ENCODE measurements around the gene MGAT5.

The MGAT5 gene

DNA sequence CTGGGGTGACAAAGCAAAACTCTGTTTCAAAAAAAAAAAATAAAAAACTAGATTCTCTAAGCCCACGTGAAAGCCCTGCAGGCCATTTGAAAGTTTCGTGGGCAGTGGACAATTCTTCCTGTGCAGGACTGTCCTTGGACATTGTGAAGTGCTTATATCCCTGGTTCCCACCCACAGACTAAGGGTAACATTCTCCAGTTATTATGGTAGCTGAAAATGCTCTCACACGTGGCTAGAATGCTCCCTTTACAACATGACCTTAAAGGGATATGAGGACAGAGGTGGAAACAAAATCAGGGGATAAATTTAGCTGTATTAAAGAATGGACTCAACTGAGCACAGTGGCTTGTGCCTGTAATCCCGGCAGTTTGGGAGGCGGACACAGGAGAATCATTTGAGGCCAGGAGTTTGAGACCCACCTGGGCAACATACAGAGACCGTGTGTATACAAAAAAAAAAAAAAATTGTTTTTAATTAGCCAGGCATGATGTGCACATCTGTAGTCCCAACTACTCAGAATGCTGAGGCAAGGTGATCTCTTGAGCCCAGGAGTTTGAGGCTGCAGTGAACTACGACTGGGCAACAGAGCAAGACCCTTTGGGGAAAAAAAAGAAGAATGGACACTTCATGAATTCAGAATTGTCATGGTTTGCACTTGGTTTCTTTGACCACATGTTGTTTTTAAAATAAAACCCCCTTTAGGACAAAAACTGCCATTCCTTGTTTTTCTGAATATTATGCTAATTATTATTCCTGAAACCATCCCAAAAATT, 167.9 kb downstream of the MGAT5 start:
- DNase-seq (ENCODE audit: low read depth in 2 of 2), result no peak

DNA sequence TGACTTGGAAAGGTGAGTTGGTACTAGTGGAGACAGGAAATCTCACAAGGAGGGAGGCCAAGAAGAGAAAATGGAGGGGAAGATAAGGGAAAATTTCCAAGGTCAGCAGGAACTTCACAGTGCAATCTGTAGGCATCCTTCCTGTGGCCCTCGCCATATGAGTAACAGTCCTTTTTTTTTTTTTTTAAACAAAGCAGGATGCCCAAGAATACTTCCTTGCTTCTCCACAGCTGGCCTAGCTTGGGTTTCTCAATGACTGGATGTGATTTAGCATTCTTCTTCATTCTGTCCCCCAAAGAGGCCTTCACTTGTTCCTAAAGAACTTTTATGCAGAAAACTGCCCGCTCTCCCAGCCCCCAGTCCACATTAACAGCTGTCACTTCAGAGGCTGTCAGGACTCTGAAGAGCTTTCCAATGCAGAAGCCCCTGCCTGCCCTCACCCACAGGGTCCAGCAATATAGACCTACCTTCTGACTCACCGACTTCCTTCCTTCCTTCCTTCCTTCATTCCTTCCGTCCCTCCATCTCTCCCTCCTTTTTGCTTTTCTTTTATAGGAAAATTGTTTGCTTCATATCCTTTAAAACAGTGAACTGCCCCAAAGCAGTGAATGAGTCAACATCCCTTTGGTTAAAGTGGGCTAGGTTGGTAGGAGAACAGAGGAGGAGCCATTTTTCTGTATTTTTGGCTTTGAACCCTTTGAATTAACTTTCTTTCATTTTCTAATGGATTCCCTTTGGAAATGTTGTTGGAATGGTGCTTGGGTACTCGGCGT, 172.0 kb downstream of the MGAT5 start:
- no peak for DNase-seq (ENCODE audit: low read depth in 2 of 2)

DNA sequence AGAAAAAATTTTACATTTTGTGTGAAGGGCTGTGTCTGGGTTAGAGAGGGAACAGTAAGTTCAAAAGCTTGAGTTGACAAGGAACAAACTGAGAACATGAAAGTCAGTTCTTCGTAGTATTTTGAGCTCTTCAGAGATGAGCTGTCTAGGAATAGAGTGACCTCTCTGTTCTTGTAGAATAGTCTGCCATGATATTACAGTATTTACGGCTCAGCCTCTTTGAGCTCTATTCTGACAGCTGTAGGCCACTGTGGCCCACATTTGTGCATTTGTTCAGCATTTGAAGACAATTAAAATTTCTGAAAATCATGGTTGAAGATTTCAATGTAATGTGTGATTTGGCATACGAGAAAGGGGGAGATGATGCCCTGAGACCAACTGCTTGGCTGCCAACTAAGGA, 172.8 kb downstream of the MGAT5 start:
- DNase-seq (ENCODE audit: low read depth in 2 of 2), result no peak

DNA sequence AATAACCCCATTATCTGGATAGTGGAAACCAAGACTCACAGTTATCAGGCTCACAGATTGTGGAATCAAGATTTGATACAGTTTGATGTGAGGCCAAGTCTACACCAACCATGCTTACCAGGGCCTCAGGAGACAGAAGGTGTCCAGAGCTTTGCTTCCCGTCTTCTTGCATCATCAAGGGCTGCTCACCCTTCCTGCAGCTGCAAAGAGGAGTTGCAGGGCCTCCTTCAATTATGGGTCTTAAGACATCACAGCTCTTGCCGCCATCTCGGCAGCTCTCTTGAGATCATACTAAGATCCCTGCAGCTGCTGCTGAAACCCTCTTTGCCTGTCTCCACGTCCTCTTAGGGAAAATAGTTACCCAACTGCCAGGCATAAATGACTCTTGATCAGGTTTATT, 176.0 kb downstream of the MGAT5 start:
- DNase-seq (ENCODE audit: low read depth in 2 of 2), result no peak

DNA sequence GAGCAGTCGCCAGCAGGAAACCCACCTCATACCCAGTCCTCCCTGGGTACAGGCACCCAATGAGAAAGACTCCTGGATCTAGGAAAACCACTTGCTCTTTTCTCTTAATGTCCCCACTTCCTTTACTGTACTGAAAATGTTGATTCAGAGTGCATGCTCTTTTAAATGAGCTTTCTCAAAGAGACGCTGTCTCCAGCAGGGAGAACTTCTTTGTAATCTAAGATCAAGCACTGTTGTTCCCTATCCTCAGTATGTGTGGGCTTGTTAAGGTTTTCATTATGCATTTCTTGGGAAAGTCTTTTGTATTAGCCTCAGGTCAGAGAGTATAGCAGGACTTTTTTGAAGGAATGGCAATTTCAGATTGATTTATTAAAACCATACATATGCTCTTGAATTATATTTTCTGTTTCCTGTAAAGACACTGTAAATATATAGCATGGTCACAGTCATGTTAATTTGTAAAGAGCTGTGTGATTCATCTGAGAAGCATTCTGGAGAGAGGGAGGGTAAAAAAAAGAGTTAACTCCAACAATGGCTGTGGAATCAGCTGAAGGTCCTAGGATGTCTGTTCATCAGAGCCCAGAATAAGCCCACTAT, 178.1 kb downstream of the MGAT5 start:
- DNase-seq (ENCODE audit: low read depth in 2 of 2), result no peak

DNA sequence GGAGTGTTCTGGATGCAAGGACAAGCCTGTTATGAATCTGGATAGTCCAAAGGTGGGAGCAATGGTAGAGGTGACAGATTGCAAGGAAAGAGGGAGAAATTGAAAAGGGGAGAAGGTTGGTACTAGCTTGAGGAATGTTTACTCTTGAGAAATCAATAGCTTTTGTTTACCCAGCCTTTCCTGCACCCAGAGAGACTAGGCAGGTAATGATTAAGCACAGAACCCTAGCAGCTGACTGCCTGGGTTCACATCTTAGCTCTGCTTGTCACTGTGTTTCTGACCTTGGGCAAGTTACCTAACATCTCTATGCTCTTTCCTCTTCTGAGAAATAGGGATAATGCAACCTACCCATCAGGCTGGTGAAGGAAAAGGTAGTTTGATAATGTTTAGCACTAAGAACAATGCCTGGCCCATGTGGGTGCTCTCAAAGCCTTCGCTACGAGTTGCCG, 178.6 kb downstream of the MGAT5 start:
- DNase-seq (ENCODE audit: low read depth in 2 of 2), result no peak

DNA sequence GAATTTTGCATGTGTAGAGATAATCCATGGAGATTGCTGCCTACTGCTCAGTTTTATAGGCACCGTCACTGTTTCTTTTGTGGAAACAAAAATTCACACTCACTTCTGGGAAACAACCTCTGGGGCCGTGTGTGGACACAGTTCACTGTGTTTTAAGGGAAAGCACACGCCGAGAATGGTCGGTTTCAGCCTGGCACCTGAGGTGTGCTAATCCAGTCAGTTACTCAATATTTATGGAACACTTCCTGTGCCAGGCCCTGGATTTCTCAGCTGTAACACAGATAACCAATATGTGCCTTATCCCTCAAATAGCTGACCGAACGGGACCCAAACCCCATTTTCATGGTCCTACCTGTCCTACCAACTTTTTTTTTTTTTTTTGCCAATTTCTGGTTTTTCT, 179.6 kb downstream of the MGAT5 start:
- no peak for DNase-seq (ENCODE audit: low read depth in 2 of 2)

DNA sequence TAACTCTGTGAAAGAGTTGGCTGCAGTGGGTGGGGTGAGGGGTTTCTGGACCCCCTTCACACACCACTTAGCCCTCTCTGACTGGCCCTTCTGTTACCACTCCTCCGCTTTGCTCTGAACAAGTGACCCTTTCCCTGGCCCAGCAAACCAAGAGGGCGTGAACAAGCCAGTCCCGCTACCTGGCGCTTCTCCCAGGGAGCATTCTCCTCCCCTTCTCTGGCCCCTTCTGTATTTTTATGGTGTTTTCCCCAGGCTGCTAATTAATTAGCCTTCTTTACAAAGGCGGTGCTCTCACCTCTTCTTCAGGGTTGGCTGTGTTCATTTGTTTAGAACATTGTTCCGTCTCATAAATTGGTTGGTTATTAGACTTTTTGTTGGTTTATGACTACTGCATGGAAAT, 180.1 kb downstream of the MGAT5 start:
- no peak for DNase-seq (ENCODE audit: low read depth in 2 of 2)

DNA sequence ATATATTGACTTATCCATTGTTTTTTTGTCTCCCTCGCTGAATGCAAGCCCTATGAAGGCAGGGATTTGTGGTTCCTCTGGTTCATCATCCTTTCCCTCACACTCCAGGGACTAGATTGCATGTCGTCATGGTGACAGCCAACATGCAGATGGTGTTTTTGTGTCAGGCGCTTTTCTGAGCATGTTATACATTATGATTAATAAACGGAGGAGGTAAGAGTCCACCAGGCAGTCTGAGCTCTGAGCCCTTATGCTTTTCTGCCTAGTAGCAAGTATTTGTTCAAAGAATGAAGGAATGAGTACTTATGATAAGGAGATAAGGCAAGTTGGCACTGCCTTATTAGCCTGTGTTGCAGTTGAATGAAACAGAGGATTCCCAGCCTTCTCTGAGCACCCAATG, 181.6 kb downstream of the MGAT5 start:
- no peak for DNase-seq (ENCODE audit: low read depth in 2 of 2)

DNA sequence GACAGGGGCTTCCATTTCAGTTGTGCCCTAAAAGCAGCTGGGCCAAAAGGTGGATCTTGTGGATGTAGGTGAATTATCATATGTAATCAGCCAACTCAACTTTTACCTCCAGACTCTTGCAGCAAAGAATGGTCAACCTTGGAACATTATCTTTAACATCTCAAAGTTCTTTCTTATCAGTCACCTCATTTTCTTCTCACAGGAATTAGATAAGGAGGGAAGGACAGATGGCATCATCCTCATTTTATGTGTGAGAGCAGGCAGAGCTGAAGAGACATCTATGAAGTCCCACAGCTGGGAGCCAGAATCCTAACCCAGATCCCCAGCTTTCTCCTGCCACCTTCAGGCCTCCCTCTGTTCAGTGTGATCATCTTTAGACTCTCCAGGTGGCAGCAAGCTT, 182.1 kb downstream of the MGAT5 start:
- DNase-seq (ENCODE audit: low read depth in 2 of 2), result no peak

DNA sequence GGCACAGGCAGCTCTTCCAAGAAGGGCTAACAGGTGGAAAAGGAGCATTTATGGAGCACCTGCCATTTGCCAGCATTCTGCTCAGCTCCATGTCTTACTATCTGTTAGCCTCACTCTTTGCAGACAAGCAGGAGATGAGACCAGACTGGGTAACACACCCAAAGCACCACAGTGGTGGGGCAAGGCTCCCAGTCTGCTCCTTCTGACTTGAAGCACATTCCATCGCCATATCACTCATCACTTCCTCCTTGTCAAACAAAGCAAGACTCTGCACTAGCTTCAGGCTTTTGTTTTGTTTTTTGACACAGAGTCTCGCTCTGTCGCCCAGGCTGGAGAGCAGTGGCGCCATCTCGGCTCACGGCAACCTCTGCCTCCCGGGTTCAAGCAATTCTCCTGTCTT, 182.8 kb downstream of the MGAT5 start:
- no peak for DNase-seq (ENCODE audit: low read depth in 2 of 2)

DNA sequence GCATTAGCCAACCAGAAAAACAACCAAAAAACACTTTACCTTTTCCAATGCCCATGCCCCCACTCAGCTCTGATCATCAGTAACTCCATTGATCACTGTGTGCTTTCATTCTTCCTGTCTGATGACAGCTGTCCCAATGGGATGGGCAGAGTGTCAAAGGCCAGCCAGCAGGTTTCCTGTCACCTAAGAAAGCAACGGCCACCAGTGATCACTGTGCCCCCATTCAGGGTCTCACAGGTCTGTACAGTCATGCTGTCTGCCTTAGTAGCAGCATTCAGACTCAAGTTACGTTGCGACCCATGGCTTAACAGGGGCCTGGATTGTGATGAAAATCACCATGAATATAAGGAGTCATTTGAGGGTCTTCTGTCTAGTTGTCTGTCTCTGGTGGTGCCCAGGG, 184.5 kb downstream of the MGAT5 start:
- DNase-seq (ENCODE audit: low read depth in 2 of 2), result no peak

DNA sequence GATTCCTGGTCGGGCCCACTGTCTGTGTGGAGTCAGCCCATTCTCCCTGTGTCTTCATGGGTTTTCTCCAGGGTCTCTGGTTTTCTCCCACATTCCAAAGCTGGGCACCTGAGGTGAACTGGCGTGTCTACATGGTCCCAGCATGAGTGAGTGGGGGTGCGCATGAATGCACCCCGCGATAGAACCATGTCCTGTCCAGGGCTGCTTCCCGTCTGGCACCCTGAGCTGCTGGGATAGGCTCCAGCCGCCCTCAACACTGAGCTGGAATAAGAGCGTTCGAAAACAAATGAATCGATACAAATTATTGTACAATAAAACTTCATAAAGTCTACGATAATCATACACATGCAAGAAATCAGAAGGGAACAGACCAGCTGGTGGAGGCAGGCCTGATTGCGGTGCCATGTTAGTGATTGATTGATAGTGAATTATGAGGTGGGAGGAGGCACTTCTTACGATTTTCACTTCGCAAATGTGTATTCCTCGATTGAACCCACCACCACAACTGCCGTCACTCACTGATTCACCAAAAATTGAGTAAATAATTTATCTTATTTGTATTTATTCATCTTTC, 186.6 kb downstream of the MGAT5 start:
- no peak for DNase-seq (ENCODE audit: low read depth in 2 of 2)

DNA sequence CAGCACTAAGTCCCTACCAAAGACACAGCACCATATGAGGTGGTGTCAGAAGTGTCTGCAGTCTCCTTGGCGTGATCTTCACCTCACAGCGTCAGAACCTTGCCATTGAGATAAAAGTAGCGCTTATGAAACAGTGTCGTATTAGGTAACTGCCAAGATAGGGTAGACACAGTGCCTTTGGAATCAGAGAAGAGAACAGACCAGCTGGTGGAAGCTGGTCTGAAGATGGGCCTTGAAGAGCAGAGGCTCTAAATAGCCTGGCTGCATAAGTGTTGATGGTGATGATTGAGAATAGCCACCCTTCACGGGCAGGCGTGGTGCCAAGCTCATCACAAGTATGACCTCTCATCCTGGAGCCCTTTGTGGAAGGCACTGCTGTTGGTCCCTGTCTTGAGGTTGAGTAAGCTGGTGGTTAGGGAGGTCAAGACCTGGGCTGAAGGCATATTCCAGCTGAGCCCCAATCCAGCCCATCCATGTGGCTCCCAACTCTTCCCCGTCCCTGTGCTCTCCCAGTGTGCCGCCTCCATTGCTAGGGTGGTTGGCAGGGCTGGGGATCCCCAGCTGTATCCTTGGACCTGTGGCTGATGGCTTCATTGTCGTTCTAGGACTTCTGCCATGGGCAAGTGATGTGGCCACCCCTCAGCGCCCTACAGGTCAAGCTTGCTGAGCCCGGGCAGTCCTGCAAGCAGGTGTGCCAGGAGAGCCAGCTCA, 187.4 kb downstream of the MGAT5 start:
- DNase-seq (ENCODE audit: low read depth in 2 of 2), result no peak

DNA sequence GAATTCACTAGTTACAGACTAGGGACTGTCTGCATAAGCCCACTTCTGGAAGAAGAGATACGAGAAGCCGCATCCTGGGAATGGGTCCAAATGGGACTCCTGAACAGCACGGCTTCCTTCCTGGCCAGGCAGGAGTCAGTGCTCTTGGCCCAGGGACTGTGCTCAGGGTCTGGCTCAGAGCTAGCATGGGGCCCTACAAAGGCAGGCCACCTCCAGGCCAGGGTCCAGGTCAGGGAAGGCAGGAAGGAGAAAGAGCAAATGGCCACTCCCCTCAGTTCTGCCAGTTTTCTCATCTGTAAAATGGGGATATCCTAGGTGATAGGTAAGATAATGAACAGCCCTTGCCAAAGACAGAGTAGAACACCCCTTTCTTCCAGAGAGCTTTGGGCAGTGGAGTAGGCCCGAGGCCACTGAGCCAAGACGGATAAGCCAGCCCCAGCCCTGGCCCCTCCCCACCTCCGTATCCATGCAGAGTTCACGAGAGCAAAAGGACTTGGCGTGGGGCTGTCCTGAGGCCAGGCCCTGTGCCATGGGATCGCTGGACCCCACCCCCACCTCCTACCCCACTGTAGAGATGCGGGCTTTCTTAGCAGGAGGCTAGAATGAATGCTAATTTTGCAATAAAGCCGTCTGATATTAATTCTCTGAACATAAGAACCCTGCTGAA, 190.1 kb downstream of the MGAT5 start:
- no peak for DNase-seq (ENCODE audit: low read depth in 2 of 2)

DNA sequence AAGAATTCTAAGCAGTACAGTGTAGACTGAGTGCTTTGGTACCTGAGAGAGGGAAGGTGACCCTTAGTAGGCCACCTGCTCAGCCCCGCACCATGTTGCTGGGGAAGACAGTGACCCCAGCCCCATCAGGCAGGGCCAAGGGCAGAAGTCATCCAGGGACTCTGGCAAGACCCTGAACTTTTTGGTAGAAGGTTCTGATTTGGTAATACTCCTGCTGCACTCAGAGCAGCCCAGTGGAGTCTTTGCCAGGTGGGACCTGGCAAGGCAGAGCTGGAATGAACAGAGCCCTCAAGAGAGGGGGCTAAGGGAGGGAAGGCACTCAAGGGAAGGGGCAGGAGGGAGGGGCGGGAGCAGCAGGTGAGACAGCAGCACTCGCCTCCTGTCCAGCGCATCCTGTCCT, 191.2 kb downstream of the MGAT5 start:
- DNase-seq (ENCODE audit: low read depth in 2 of 2), result no peak

DNA sequence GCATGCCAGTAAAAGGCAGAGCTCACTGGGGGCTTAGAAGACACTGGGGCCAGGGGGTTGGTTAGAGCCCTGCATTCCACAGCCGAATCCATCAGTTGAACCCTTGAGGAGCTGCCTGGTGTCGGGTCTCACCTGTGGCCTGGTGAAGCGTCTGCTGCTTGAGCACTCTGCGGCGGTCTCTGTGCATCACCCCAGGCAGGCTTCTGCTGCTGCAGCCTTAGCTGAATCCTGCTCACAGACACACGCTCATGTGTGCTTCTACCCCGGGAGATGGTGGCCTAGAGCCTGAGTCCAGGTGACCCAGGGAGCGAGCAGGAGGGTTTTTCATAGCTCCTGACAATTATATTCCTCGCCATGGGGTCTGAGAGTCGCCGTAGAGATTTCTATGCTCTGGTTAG, 192.1 kb downstream of the MGAT5 start:
- DNase-seq (ENCODE audit: low read depth in 2 of 2), result no peak

DNA sequence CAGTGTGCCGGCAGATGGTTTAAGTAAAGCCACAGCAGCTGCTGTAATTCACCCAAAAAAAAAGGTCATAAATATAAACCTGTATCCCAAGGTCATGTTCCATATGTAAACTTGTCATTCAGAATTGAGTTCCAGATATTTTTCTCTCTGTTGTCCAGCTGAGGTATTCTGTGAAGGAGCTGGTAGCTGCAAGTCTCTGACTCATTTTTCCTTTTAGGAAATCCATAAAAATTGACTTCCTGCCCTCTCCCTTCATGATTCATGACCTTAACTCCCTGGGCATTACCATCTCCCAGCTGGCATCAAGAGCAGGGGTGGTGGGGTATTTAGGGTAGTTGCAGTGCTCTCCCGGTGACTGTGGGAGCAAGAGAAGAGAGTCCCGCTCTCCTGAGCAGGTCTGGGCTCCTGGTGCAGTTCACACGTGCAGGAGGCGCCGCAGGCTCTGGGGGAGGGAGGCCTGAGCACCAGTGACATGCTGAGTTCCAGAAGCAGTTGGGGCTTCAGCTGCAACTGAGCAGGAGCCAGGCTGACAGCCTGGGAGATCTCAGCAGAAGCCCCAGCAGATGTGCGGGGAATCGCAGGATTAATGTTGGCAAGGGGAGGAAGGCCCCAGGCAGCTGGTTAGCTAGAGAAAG, 192.6 kb downstream of the MGAT5 start:
- DNase-seq (ENCODE audit: low read depth in 2 of 2), result no peak

DNA sequence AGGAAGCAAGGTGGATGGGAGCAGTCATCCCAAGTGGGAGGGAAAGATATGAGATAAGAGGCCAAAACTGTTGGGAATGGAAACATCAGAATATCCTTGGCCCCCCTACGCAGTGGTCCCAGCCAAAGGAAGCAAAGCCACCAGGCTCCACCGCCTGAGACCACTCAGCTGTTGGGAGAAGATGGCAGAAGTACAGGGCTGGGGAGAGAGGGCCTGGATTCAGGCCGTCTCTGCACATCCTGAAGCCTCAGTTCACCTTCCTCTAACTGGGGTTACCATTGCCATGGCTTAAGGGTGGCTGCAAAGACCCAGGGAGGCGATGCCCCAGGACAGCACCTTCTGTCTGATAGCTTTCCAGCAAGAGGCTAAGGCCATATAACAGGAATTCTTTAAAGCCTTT, 193.8 kb downstream of the MGAT5 start:
- no peak for DNase-seq (ENCODE audit: low read depth in 2 of 2)

DNA sequence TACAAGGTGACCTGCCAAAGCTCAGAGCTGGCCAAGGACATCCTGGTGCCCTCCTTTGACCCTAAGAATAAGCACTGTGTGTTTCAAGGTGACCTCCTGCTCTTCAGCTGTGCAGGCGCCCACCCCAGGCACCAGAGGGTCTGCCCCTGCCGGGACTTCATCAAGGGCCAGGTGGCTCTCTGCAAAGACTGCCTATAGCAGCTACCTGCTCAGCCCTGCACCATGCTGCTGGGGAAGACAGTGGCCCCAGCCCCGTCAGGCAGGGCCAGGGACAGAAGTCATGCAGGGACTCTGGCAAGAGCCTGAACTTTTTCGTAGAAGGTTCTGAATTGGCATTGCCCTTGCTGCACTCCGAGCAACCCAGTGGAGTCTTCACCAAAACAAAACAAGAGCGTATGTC, 194.8 kb downstream of the MGAT5 start:
- no peak for DNase-seq (ENCODE audit: low read depth in 2 of 2)

DNA sequence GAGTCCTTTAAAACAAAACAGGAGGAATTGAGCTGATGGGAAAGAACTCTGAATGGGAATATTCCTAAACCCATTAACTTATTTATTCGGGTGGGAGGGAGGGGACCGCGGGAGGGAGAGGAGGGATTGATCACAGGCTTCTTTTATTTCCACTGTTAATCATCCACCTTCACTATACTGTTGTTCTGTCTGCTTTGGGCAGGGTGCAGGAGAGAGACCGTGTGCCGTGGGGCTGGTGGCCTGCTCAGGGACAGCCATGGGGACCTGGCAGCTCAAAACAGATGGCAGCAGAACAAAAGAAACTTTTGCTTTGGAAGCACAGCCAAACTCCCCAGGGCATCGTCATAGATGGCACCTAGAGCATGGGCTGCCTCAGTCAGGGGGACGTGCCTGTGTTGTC, 195.3 kb downstream of the MGAT5 start:
- no peak for DNase-seq (ENCODE audit: low read depth in 2 of 2)

All from stimulated activated CD4-positive, alpha-beta T cell treated with anti-CD3 and anti-CD28 coated beads, Interleukin-1b, Interleukin-23, amount 100 ng/mL, for 1 hour (primary cell).